Tibial nerve (tissue), 4 donors: ENCODE data around the gene ZFPL1.

Source experiments
- CTCF ChIP-seq, 5 experiments: fragments of 200-600 bp in 3 of 5; fragments of 450-650 bp in 2 of 5; sonication (generic) in 3 of 5; IDR thresholded peaks; one replicate each; pipeline ENCODE4 v1.5.1; 2016 to 2019; ENCODE audit warnings: antibody characterized with exemption in 5 of 5, mild to moderate bottlenecking in 3 of 5, moderate library complexity in 2 of 5
- EP300 ChIP-seq, 2 donors: sonication (generic); formaldehyde crosslinking; IDR thresholded peaks; one replicate each; pipeline ENCODE4 v1.6.1; 2017; ENCODE audit warnings: antibody characterized with exemption in 2 of 2, mild to moderate bottlenecking in 1 of 2
- POLR2A ChIP-seq, 2 donors: fragments of 450-650 bp; IDR thresholded peaks; one replicate each; pipeline ENCODE4 v1.6.1; 2017; ENCODE audit warnings: antibody characterized with exemption in 2 of 2, mild to moderate bottlenecking in 2 of 2, moderate library complexity in 2 of 2

DNA sequence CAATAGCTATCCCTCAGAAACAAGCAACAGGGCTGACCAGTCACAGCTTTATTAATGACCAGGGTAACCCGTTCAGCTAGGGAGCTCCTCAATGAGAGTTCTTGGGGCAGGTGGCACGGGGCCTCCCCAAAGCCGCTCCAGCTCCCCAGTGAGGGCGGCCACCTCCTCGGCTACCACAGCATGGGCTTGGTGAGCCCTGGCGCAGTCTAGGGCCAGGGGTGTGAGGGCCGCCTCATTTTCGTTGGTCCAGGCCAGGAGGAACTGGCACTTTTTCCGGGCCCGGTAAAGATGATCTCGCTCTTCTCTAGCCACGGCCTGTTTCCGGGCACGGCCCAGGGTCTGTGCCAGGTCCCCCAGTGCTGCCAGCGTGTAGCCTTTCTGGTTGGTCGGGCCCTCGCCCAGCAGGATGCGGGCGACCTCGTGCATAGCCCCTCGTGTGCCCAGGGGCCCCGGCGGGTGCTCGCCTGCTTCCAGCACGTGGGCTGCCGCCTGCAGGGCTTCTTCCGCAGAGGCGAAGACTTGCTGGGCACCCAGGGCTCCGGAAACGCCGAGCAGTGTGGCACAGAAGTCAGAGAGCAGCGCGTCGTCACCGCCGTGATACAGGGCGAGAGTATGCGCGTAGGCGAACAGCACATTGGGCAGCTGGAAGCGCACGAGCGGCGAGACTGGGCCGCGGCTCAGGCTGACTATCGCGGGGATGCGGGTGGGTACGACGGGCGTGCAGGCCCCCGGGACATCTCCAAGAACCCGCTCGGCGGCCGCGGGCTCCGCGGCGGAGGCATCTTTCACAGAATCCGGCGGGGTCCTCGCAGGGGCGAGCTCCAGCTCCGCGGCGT is 32.6 kb downstream of the ZFPL1 start:
- TF ChIP-seq CTCF (IDR thresholded peaks at IDR 0.05) (no peak), POLR2A (IDR thresholded peaks at IDR 0.05) (no peak), EP300 (IDR thresholded peaks at IDR 0.05) (no peak)
